CD4-positive, CD25-positive, alpha-beta regulatory T cell (primary cell): ENCODE measurements around the gene CYP11A1. TPM values are rescaled to one million over a fixed set of nuclear protein-coding genes. Genes with fewer than 3 reads are reported as not detected.

Experiments used
- ATAC-seq, 2 donors: fragments of 150-1000 bp; cut with Tn5 transposase; one replicate each; pipeline ENCODE4 v1.10.0; 2021; ENCODE audit warnings: low read depth in 2 of 2, moderate number of reproducible peaks in 2 of 2, moderate library complexity in 1 of 2
- DNase-seq, 3 donors: peaks; one replicate each; pipeline versions ENCODE4 v3.0.0 to v3.0.0-alpha.2; 2012 to 2022; ENCODE audit warnings: mixed read lengths in 1 of 3
- H3K27ac ChIP-seq: one replicate; pipeline ENCODE4 v1.7.0; 2013; ENCODE audit warnings: mild to moderate bottlenecking, low read length; ENCODE audit not compliant: insufficient read depth, poor library complexity, severe bottlenecking
- H3K27me3 ChIP-seq: one replicate; pipeline ENCODE4 v1.7.0; 2013; ENCODE audit warnings: low read length; ENCODE audit not compliant: control insufficient read depth, insufficient read depth
- H3K36me3 ChIP-seq: one replicate; pipeline ENCODE4 v1.7.0; 2013; ENCODE audit warnings: mild to moderate bottlenecking, low read length, moderate library complexity; ENCODE audit not compliant: control insufficient read depth, insufficient read depth
- H3K4me1 ChIP-seq: 2 replicates; pipeline ENCODE4 v1.7.0; 2013; ENCODE audit warnings: mild to moderate bottlenecking, low read length; ENCODE audit not compliant: insufficient read depth, control insufficient read depth, poor library complexity, severe bottlenecking
- H3K4me3 ChIP-seq: one replicate; pipeline ENCODE4 v1.7.0; 2013; ENCODE audit warnings: low read depth, mild to moderate bottlenecking, low read length, moderate library complexity
- H3K9me3 ChIP-seq, 2 experiments: 1 replicate in 1 of 2; 2 replicates in 1 of 2; pipeline ENCODE4 v1.7.0; 2013; ENCODE audit warnings: low read length in 2 of 2, mild to moderate bottlenecking in 1 of 2, moderate library complexity in 1 of 2; ENCODE audit not compliant: control insufficient read depth in 2 of 2
- H3K27ac Mint-ChIP-seq, 3 donors: one replicate each; pipeline ENCODE4 v1.8.0; 2020 to 2022; ENCODE audit warnings: mild to moderate bottlenecking in 3 of 3, mixed read lengths in 3 of 3, moderate library complexity in 2 of 3
- H3K27me3 Mint-ChIP-seq: one replicate; pipeline ENCODE4 v1.8.0; 2022; ENCODE audit warnings: mild to moderate bottlenecking, mixed read lengths
- H3K36me3 Mint-ChIP-seq: one replicate; pipeline ENCODE4 v1.8.0; 2020; ENCODE audit warnings: mixed read lengths
- H3K4me1 Mint-ChIP-seq, 4 donors: one replicate each; pipeline ENCODE4 v1.8.0; 2020 to 2022; ENCODE audit warnings: mixed read lengths in 4 of 4, mild to moderate bottlenecking in 1 of 4
- H3K4me3 Mint-ChIP-seq, 4 donors: one replicate each; pipeline ENCODE4 v1.8.0; 2020 to 2022; ENCODE audit warnings: mild to moderate bottlenecking in 4 of 4, mixed read lengths in 4 of 4, moderate library complexity in 3 of 4
- H3K9me3 Mint-ChIP-seq, 7 donors: one replicate each; pipeline ENCODE4 v1.8.0; 2020 to 2022; ENCODE audit warnings: mixed read lengths in 7 of 7, mild to moderate bottlenecking in 3 of 7, moderate library complexity in 2 of 7
- polyA plus RNA-seq, 4 donors: library from polyadenylated mRNA; unstranded; fragments of 300-500 nt; fragmentation: Illumina TruSeq; gene quantifications; one replicate each; pipeline ENCODE4 v1.2.3, GENCODE V29; 2021
- total RNA-seq: library from RNA; stranded (reverse); gene quantifications from one replicate; pipeline ENCODE4 v1.2.3, GENCODE V29; 2022

Gene CYP11A1
- total and polyA plus RNA-seq, 5 donors from 2014 or later = not detected

GRCh38 chr15:74326746-74327145, 40.7 kb downstream of the CYP11A1 start:
- Mint-ChIP-seq H3K4me3 (no peak overlapping the region), H3K27me3 (no peaks in the 10 kb centered on the region), H3K4me1 (no peaks in the 10 kb centered on the region), H3K27ac (no peak overlapping the region), H3K9me3 (no peaks in the 10 kb centered on the region), H3K36me3 (no peaks in the 10 kb centered on the region)
- Histone ChIP-seq H3K9me3 (no peaks in the 10 kb centered on the region), H3K4me1 (no peaks in the 10 kb centered on the region), H3K36me3 (no peaks in the 10 kb centered on the region), H3K4me3 (no peak overlapping the region), H3K27ac (no peak overlapping the region), H3K27me3 (no peaks in the 10 kb centered on the region)
- ATAC-seq = no peak
- no peak for DNase-seq

GRCh38 chr15:74324714-74325113, 42.7 kb downstream of the CYP11A1 start:
- Mint-ChIP-seq H3K9me3 (peaks cover 0 to 1% (median 0%) of the 10 kb centered on the region in 7 donors), H3K27me3 (no peaks in the 10 kb centered on the region), H3K27ac (no peak overlapping the region)

GRCh38 chr15:74322558-74323180, 44.8 kb downstream of the CYP11A1 start:
- no peaks in the 10 kb centered on the region for H3K27me3 Mint-ChIP-seq

More at GRCh38 chr15:74324714-74325113, 42.7 kb downstream of the CYP11A1 start:
- no peak overlapping the region for H3K4me3 Mint-ChIP-seq
- no peak for ATAC-seq
- no peaks in the 10 kb centered on the region for H3K36me3 Mint-ChIP-seq
- peaks cover 0 to 9% (median 0%) of the 10 kb centered on the region in 4 donors for H3K4me1 Mint-ChIP-seq
- Histone ChIP-seq H3K36me3 (no peaks in the 10 kb centered on the region), H3K27me3 (no peaks in the 10 kb centered on the region), H3K4me1 (peaks cover 7% of the 10 kb centered on the region), H3K4me3 (no peak overlapping the region), H3K9me3 (no peaks in the 10 kb centered on the region), H3K27ac (no peak overlapping the region)
- no peak for DNase-seq

GRCh38 chr15:74320352-74321247, 46.8 kb downstream of the CYP11A1 start:
- H3K4me3 Mint-ChIP-seq = no peak overlapping the region

More at GRCh38 chr15:74322558-74323180, 44.8 kb downstream of the CYP11A1 start:
- no peak overlapping the region for H3K27ac Mint-ChIP-seq
- no peaks in the 10 kb centered on the region for H3K36me3 ChIP-seq
- H3K4me3 Mint-ChIP-seq = no peak overlapping the region
- no peaks in the 10 kb centered on the region for H3K9me3 ChIP-seq
- H3K36me3 Mint-ChIP-seq = no peaks in the 10 kb centered on the region
- H3K4me1 Mint-ChIP-seq = peaks cover 0 to 23% (median 0%) of the 10 kb centered on the region in 4 donors
- H3K27me3 ChIP-seq = no peaks in the 10 kb centered on the region
- DNase-seq (peak; percentile 37 to 61 (median 57)), ATAC-seq (peak; percentile 48 to 67)
- H3K27ac ChIP-seq = no peak overlapping the region
- peaks cover 8% of the 10 kb centered on the region for H3K4me1 ChIP-seq
- H3K9me3 Mint-ChIP-seq = peaks cover 0 to 1% (median 0%) of the 10 kb centered on the region in 7 donors
- H3K4me3 ChIP-seq = no peak overlapping the region

GRCh38 chr15:74319596-74320351, 47.7 kb downstream of the CYP11A1 start:
- DNase-seq (peak in 1 of 3 donors; percentile 8), ATAC-seq (no peak)
- peaks cover 0 to 44% (median 7%) of the 10 kb centered on the region in 4 donors for H3K4me1 Mint-ChIP-seq

More at GRCh38 chr15:74320352-74321247, 46.8 kb downstream of the CYP11A1 start:
- peaks cover 0 to 1% (median 0%) of the 10 kb centered on the region in 7 donors for H3K9me3 Mint-ChIP-seq
- no peaks in the 10 kb centered on the region for H3K27me3 ChIP-seq
- no peak overlapping the region for H3K27ac ChIP-seq
- peak overlapping the region in 2 of 3 donors; percentile 54 to 73 for H3K27ac Mint-ChIP-seq
- no peaks in the 10 kb centered on the region for H3K36me3 Mint-ChIP-seq
- no peaks in the 10 kb centered on the region for H3K9me3 ChIP-seq
- H3K36me3 ChIP-seq = no peaks in the 10 kb centered on the region
- H3K4me1 ChIP-seq = peaks cover 14% of the 10 kb centered on the region
- ATAC-seq (no peak), DNase-seq (peak in 1 of 3 donors; percentile 24)
- peaks cover 0 to 36% (median 1%) of the 10 kb centered on the region in 4 donors for H3K4me1 Mint-ChIP-seq
- H3K4me3 ChIP-seq = no peak overlapping the region
- no peaks in the 10 kb centered on the region for H3K27me3 Mint-ChIP-seq

GRCh38 chr15:74319138-74319460, 48.3 kb downstream of the CYP11A1 start:
- Mint-ChIP-seq H3K4me1 (peaks cover 0 to 51% (median 9%) of the 10 kb centered on the region in 4 donors), H3K4me3 (no peak overlapping the region), H3K27ac (no peak overlapping the region), H3K36me3 (no peaks in the 10 kb centered on the region), H3K27me3 (peaks cover 2% of the 10 kb centered on the region), H3K9me3 (peaks cover 0 to 1% (median 0%) of the 10 kb centered on the region in 7 donors)
- no peaks in the 10 kb centered on the region for H3K36me3 ChIP-seq
- peaks cover 25% of the 10 kb centered on the region for H3K4me1 ChIP-seq
- H3K27me3 ChIP-seq = no peaks in the 10 kb centered on the region
- no peak overlapping the region for H3K27ac ChIP-seq
- no peak overlapping the region for H3K4me3 ChIP-seq
- DNase-seq = no peak
- H3K9me3 ChIP-seq = no peaks in the 10 kb centered on the region
- no peak for ATAC-seq

More at GRCh38 chr15:74319596-74320351, 47.7 kb downstream of the CYP11A1 start:
- Histone ChIP-seq H3K4me1 (peaks cover 23% of the 10 kb centered on the region), H3K27ac (no peak overlapping the region), H3K4me3 (no peak overlapping the region), H3K27me3 (no peaks in the 10 kb centered on the region), H3K9me3 (no peaks in the 10 kb centered on the region), H3K36me3 (no peaks in the 10 kb centered on the region)
- no peaks in the 10 kb centered on the region for H3K27me3 Mint-ChIP-seq
- H3K36me3 Mint-ChIP-seq = no peaks in the 10 kb centered on the region
- peaks cover 0 to 1% (median 0%) of the 10 kb centered on the region in 7 donors for H3K9me3 Mint-ChIP-seq
- H3K27ac Mint-ChIP-seq = peak overlapping the region; percentile 54 to 74 (median 73)
- H3K4me3 Mint-ChIP-seq = no peak overlapping the region

GRCh38 chr15:74318376-74319137, 48.9 kb downstream of the CYP11A1 start:
- Mint-ChIP-seq H3K27ac (no peak overlapping the region), H3K27me3 (peaks cover 6% of the 10 kb centered on the region), H3K36me3 (no peaks in the 10 kb centered on the region), H3K4me3 (no peak overlapping the region), H3K4me1 (peaks cover 0 to 56% (median 11%) of the 10 kb centered on the region in 4 donors), H3K9me3 (peaks cover 0 to 1% (median 0%) of the 10 kb centered on the region in 7 donors)
- ATAC-seq (no peak), DNase-seq (no peak)
- no peaks in the 10 kb centered on the region for H3K9me3 ChIP-seq
- H3K4me3 ChIP-seq = no peak overlapping the region
- peaks cover 28% of the 10 kb centered on the region for H3K4me1 ChIP-seq
- H3K27ac ChIP-seq = no peak overlapping the region
- no peaks in the 10 kb centered on the region for H3K36me3 ChIP-seq
- H3K27me3 ChIP-seq = no peaks in the 10 kb centered on the region
